Upper lobe of left lung (tissue), 6 donors: Measurements from ENCODE around the gene HSD17B2. TPM values are rescaled to one million over a fixed set of nuclear protein-coding genes. Genes with fewer than 3 reads are reported as not detected.

Source experiments
- ATAC-seq, 2 donors: fragments of 200-7000 bp; cut with Tn5 transposase; one replicate each; pipeline ENCODE4 v1.9.1; 2022; ENCODE audit warnings: mild to moderate bottlenecking in 2 of 2, moderate library complexity in 2 of 2; ENCODE audit not compliant: low FRiP score in 2 of 2
- DNase-seq, 2 donors: peaks; one replicate each; pipeline ENCODE4 v3.0.0-alpha.2; 2019 to 2020
- H3K27ac ChIP-seq, 4 donors: fragments of 200-600 bp; sonication (generic); one replicate each; pipeline ENCODE4 v1.5.1; 2016 to 2019
- H3K27me3 ChIP-seq, 4 donors: fragments of 200-600 bp; sonication (generic); one replicate each; pipeline ENCODE4 v1.5.1; 2017 to 2019
- H3K36me3 ChIP-seq, 4 donors: fragments of 200-600 bp; sonication (generic); one replicate each; pipeline ENCODE4 v1.5.1; 2016 to 2019
- H3K4me1 ChIP-seq, 4 donors: fragments of 200-600 bp; sonication (generic); one replicate each; pipeline ENCODE4 v1.5.1; 2018 to 2019
- H3K4me3 ChIP-seq, 4 donors: fragments of 200-600 bp; sonication (generic); one replicate each; pipeline ENCODE4 v1.5.1; 2017 to 2019; ENCODE audit warnings: mild to moderate bottlenecking in 2 of 4, moderate library complexity in 1 of 4
- H3K9me3 ChIP-seq, 4 donors: fragments of 200-600 bp; sonication (generic); one replicate each; pipeline ENCODE4 v1.5.1; 2018 to 2019
- EP300 ChIP-seq, 4 donors: sonication (generic); formaldehyde crosslinking; IDR thresholded peaks; one replicate each; pipeline ENCODE4 v1.5.1; 2017; ENCODE audit warnings: antibody characterized with exemption in 4 of 4, control low read depth in 2 of 4
- POLR2A ChIP-seq, 4 donors: fragments of 450-650 bp; IDR thresholded peaks; one replicate each; pipeline ENCODE4 v1.5.1; 2016 to 2017; ENCODE audit warnings: antibody characterized with exemption in 4 of 4, mild to moderate bottlenecking in 2 of 4
- POLR2AphosphoS5 ChIP-seq, 2 donors: sonication (generic); formaldehyde crosslinking; IDR thresholded peaks; one replicate each; pipeline ENCODE4 v1.5.1; 2017; ENCODE audit warnings: antibody characterized with exemption in 2 of 2
- WGBS, 2 donors: methylation state at CpG; one replicate each; pipeline ENCODE4 v1.1.5; 2017 to 2018; 5-methylcytosine and 5-hydroxymethylcytosine counted together
- total RNA-seq, 6 donors: library from RNA; depleted of rRNA in 4 of 6; stranded (reverse); fragments of >200 nt in 4 of 6; gene quantifications; one replicate each; pipeline versions ENCODE4 v1.1.0 to v1.2.1, GENCODE V29; 2016 to 2021
- TF ChIP-seq, protein P1 (sequence below), 6 experiments: fragments of 450-650 bp in 4 of 6; fragments of 200-600 bp in 2 of 6; sonication (generic) in 2 of 6; IDR thresholded peaks; one replicate each; pipeline ENCODE4 v1.5.1; 2016 to 2019; ENCODE audit warnings: antibody characterized with exemption in 6 of 6
- donor health status: DM: no; HTN: no; CAD: no; lungs with moderate emphysema.
- donor health status: DM: no; HTN: yes; CAD: no; lungs with severe emphysema.

HSD17B2 gene
- total RNA-seq, 6 donors from 2014 or later: 0.49 to 2.0 (median 1.4) TPM; not detected in 2

DNA sequence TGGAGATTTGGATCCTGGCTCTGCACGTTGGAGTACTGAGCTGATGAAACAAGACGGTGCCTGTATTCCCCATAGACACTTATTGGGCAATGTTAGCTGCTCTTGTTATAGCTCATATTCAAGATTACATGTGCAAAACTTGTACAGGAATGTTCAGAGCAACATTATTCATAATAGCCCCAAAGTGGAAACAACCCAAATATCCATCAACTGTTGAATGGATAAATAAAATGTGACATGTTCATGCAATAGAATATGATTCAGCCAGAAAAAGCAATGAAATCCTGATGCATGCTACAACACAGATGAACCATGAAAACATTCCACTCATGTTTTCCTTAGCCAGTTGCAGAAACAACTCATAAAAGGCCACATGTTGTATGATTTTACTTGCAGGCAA lies 18.1 kb upstream of the HSD17B2 start:
- Histone ChIP-seq H3K36me3 (no peaks in the 10 kb centered on the region), H3K27me3 (no peaks in the 10 kb centered on the region), H3K9me3 (no peaks in the 10 kb centered on the region), H3K4me1 (peaks cover 0 to 10% (median 0%) of the 10 kb centered on the region in 4 donors), H3K27ac (no peak overlapping the region), H3K4me3 (no peak overlapping the region)
- DNase-seq: no peak
- TF ChIP-seq POLR2AphosphoS5 (IDR thresholded peaks at IDR 0.05): no peak
- TF ChIP-seq, protein P1, sequence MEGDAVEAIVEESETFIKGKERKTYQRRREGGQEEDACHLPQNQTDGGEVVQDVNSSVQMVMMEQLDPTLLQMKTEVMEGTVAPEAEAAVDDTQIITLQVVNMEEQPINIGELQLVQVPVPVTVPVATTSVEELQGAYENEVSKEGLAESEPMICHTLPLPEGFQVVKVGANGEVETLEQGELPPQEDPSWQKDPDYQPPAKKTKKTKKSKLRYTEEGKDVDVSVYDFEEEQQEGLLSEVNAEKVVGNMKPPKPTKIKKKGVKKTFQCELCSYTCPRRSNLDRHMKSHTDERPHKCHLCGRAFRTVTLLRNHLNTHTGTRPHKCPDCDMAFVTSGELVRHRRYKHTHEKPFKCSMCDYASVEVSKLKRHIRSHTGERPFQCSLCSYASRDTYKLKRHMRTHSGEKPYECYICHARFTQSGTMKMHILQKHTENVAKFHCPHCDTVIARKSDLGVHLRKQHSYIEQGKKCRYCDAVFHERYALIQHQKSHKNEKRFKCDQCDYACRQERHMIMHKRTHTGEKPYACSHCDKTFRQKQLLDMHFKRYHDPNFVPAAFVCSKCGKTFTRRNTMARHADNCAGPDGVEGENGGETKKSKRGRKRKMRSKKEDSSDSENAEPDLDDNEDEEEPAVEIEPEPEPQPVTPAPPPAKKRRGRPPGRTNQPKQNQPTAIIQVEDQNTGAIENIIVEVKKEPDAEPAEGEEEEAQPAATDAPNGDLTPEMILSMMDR (IDR thresholded peaks at IDR 0.05): no peak
- TF ChIP-seq POLR2A (IDR thresholded peaks at IDR 0.05): no peak
- TF ChIP-seq EP300 (IDR thresholded peaks at IDR 0.05): no peak
- ATAC-seq: no peak
- 59 to 61% methylated on average over 2 of the region's 2 CpGs for WGBS, 2 donors

DNA sequence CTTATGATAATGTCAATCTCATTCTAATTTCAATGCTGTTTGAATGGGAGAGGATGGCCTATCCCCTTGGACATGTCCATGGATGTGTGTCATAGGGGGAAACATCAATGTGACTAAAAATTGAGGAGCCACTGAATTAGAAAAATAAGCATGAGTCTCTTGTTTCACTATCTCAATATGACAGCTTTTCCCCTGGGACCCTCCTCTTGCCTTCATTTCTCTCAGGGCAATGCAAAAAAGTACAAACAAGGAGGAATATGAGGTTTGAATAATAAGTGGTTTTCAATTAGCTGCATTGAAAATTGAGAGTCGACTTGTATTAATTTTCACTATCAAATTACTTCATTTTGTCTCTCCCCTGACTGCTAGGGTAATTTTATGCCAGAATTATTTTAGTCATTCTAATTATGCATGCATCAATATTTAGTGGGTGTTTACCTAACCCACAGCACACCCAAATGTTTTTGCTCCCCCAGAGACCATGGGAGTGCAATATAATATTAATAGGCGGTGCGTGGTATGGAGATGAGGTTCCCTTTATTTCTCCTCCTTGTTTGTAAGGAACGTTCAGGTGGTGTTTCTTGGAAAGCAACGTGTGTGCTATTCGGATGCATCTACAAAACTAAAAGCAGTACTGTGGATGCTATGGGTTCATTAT lies 17.0 kb upstream of the HSD17B2 start:
- H3K4me3 ChIP-seq: no peak overlapping the region
- 80 to 88% methylated on average over 6 of the region's 6 CpGs for WGBS, 2 donors
- H3K27ac ChIP-seq: no peak overlapping the region
- peaks cover 0 to 10% (median 0%) of the 10 kb centered on the region in 4 donors for H3K4me1 ChIP-seq
- H3K27me3 ChIP-seq: no peaks in the 10 kb centered on the region
- TF ChIP-seq POLR2A (IDR thresholded peaks at IDR 0.05) (no peak), EP300 (IDR thresholded peaks at IDR 0.05) (no peak), POLR2AphosphoS5 (IDR thresholded peaks at IDR 0.05) (no peak)
- TF ChIP-seq, protein P1 (IDR thresholded peaks at IDR 0.05): no peak
- DNase-seq: no peak
- no peak for ATAC-seq
- H3K9me3 ChIP-seq: no peaks in the 10 kb centered on the region
- H3K36me3 ChIP-seq: no peaks in the 10 kb centered on the region

DNA sequence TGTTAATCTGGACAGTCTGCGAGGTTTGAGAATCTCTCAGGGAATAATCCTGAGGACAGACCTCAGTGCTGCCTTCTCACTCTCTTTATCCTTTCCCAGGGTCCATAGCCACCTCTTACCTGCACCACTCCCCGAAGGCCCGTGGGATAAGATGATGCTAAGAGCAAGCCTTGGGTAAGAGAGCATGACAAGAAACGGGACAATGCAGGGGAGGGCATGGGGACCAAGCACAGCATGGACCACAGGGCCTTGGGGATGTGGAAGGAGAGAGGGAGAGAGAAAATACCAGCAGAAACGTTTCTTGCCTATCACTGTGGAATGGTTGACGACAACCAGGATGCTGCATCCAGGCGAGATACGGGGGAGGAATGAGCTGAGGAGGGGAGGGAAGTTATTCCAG lies 15.5 kb upstream of the HSD17B2 start:
- ATAC-seq: peak in 1 of 2 donors; percentile 57
- H3K36me3 ChIP-seq: no peaks in the 10 kb centered on the region
- DNase-seq: no peak
- no peak overlapping the region for H3K27ac ChIP-seq
- H3K4me3 ChIP-seq: no peak overlapping the region
- H3K9me3 ChIP-seq: no peaks in the 10 kb centered on the region
- H3K4me1 ChIP-seq: peaks cover 0 to 10% (median 0%) of the 10 kb centered on the region in 4 donors
- TF ChIP-seq POLR2A (IDR thresholded peaks at IDR 0.05): no peak
- TF ChIP-seq, protein P1 (IDR thresholded peaks at IDR 0.05): no peak
- WGBS, 2 donors: 69% methylated on average over 8 of the region's 8 CpGs
- no peaks in the 10 kb centered on the region for H3K27me3 ChIP-seq

DNA sequence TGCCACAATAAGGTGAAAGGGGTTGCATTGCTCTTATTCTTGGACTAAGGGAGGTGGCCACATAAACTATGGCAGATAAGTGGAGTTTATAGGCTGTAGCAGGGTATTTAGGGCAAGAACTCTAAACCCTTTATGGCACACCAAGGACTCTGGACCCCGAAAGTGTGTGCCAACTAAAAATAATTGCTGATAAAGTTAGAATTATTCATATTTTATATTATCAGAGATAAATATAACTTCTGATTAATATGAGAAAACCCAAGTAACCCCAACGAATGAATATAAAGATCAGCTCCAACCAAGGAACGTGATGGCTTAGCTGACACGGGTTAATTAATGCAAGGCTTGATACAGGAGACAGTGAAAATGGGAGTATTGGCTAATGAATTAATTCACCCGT lies 15.0 kb upstream of the HSD17B2 start:
- TF ChIP-seq, protein P1 (IDR thresholded peaks at IDR 0.05): no peak
- TF ChIP-seq POLR2AphosphoS5 (IDR thresholded peaks at IDR 0.05) (no peak), EP300 (IDR thresholded peaks at IDR 0.05) (no peak), POLR2A (IDR thresholded peaks at IDR 0.05) (no peak)
- Histone ChIP-seq H3K27ac (no peak overlapping the region), H3K36me3 (no peaks in the 10 kb centered on the region), H3K27me3 (no peaks in the 10 kb centered on the region), H3K9me3 (no peaks in the 10 kb centered on the region), H3K4me3 (no peak overlapping the region), H3K4me1 (peaks cover 0 to 10% (median 0%) of the 10 kb centered on the region in 4 donors)
- WGBS, 2 donors: 80 to 89% methylated on average over 5 of the region's 5 CpGs
- DNase-seq (no peak), ATAC-seq (no peak)

DNA sequence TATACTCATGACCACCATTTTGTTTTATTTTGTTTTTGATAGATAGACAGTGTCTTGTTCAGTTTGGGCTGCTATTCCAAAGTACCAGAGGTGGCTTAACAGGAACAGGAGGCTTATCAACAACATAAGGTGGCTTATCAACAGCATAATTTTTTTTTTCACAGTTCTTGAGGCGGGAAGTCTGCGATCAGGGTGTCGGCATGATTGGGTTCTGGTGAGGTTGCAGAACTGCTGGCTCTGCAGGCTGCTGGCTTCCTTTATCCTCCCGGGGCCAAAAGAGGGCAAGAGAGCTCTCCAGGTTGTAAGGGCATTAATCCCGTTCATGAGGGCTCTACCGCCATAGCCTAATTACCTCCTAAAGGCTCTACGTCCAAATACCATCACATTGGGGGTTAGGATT lies 11.8 kb upstream of the HSD17B2 start:
- no peak overlapping the region for H3K27ac ChIP-seq
- no peaks in the 10 kb centered on the region for H3K36me3 ChIP-seq
- DNase-seq (no peak), ATAC-seq (no peak)
- 77 to 79% methylated on average over 6 to 7 of the region's 7 CpGs for WGBS, 2 donors
- no peaks in the 10 kb centered on the region for H3K9me3 ChIP-seq
- TF ChIP-seq POLR2A (IDR thresholded peaks at IDR 0.05) (no peak), POLR2AphosphoS5 (IDR thresholded peaks at IDR 0.05) (no peak), EP300 (IDR thresholded peaks at IDR 0.05) (no peak)
- TF ChIP-seq, protein P1 (IDR thresholded peaks at IDR 0.05): no peak
- no peak overlapping the region for H3K4me3 ChIP-seq
- no peaks in the 10 kb centered on the region for H3K27me3 ChIP-seq
- H3K4me1 ChIP-seq: no peaks in the 10 kb centered on the region
